GM04503 (cell line): ENCODE data around the gene DST.
A peak's percentile ranks its signal among the peaks of the same experiment; 100 is the strongest.

Experiments
- DNase-seq: peaks from one replicate; pipeline ENCODE4 v3.0.0-alpha.2; 2012; ENCODE audit warnings: low read depth

Gene DST

GRCh38 chr6:56536536-56536935 lies 106.2 kb downstream of the DST start:
- no peak for DNase-seq

- no peak for DNase-seq
These were observed 107.1 kb downstream of the DST start for GRCh38 chr6:56535626-56536025.

GRCh38 chr6:56534680-56535419 lies 107.8 kb downstream of the DST start:
- no peak for DNase-seq

- DNase-seq: no peak
These were observed 109.7 kb downstream of the DST start for GRCh38 chr6:56532766-56533551.

- no peak for DNase-seq
These were observed 110.7 kb downstream of the DST start for GRCh38 chr6:56531839-56532595.

GRCh38 chr6:56529594-56530191 lies 113.0 kb downstream of the DST start:
- no peak for DNase-seq

- peak; percentile 86 for DNase-seq
These were observed 114.3 kb downstream of the DST start for GRCh38 chr6:56528412-56528841.

GRCh38 chr6:56527934-56528333 lies 114.8 kb downstream of the DST start:
- no peak for DNase-seq

GRCh38 chr6:56526860-56527544 lies 115.7 kb downstream of the DST start:
- no peak for DNase-seq

GRCh38 chr6:56525974-56526789 lies 116.5 kb downstream of the DST start:
- no peak for DNase-seq

GRCh38 chr6:56524891-56525703 lies 117.6 kb downstream of the DST start:
- peak; percentile 98 for DNase-seq

- no peak for DNase-seq
These were observed 120.0 kb downstream of the DST start for GRCh38 chr6:56522495-56523270.

- no peak for DNase-seq
These were observed 120.7 kb downstream of the DST start for GRCh38 chr6:56521976-56522375.

GRCh38 chr6:56521454-56521853 lies 121.2 kb downstream of the DST start:
- DNase-seq: no peak

GRCh38 chr6:56520218-56520617 lies 122.5 kb downstream of the DST start:
- no peak for DNase-seq

GRCh38 chr6:56518995-56519767 lies 123.5 kb downstream of the DST start:
- DNase-seq: no peak

GRCh38 chr6:56517155-56517745 lies 125.4 kb downstream of the DST start:
- peak; percentile 33 for DNase-seq

GRCh38 chr6:56516003-56516402 lies 126.7 kb downstream of the DST start:
- no peak for DNase-seq
